CD4-positive, alpha-beta T cell (primary cell): ENCODE measurements around the gene MAMSTR. TPM values are rescaled to one million over a fixed set of nuclear protein-coding genes. Genes with fewer than 3 reads are reported as not detected.
A peak's percentile ranks its signal among the peaks of the same experiment; 100 is the strongest.
"Not testable (repeated sequence)": the region's sequence is repeated elsewhere in the genome, so short reads cannot be mapped to it uniquely, and the experiment has no call there.

Source experiments
- ATAC-seq: fragments of 200-7000 bp; cut with Tn5 transposase; one replicate; pipeline ENCODE4 v1.10.0; 2022; ENCODE audit warnings: mild to moderate bottlenecking; ENCODE audit not compliant: poor library complexity
- CTCF ChIA-PET: fragments of 350-600 bp; sonication (Branson Sonifier 250); formaldehyde crosslinking; loops from one replicate; lab custom pipeline; 2021; ENCODE audit warnings: antibody characterized with exemption, inconsistent platforms; lab: Charles Lee
- POLR2A ChIA-PET: fragments of 350-600 bp; sonication (Branson Sonifier 250); formaldehyde crosslinking; loops from one replicate; lab custom pipeline; 2021; ENCODE audit warnings: antibody characterized with exemption, inconsistent platforms; lab: Charles Lee
- DNase-seq, 14 experiments: peaks; one replicate each; pipeline ENCODE4 v3.0.0-alpha.2; 2013 to 2020; ENCODE audit warnings: mixed read lengths in 2 of 14
- H3K27ac ChIP-seq, 2 donors: one replicate each; pipeline versions ENCODE4 v1.5.1 to v1.7.0; 2013; ENCODE audit warnings: low read length in 2 of 2, low read depth in 1 of 2, mild to moderate bottlenecking in 1 of 2
- H3K27me3 ChIP-seq, 2 experiments: 1 replicate in 1 of 2; 2 replicates in 1 of 2; pipeline versions ENCODE4 v1.6.1 to v1.7.0; 2013; ENCODE audit warnings: low read length in 2 of 2, control low read depth in 1 of 2, mild to moderate bottlenecking in 1 of 2, moderate library complexity in 1 of 2; ENCODE audit not compliant: insufficient read depth in 2 of 2, control insufficient read depth in 1 of 2
- H3K36me3 ChIP-seq: one replicate; pipeline ENCODE4 v1.6.1; 2013; ENCODE audit warnings: low read length, control low read depth; ENCODE audit not compliant: insufficient read depth
- H3K4me1 ChIP-seq: one replicate; pipeline ENCODE4 v1.6.1; 2013; ENCODE audit warnings: low read length, control low read depth; ENCODE audit not compliant: insufficient read depth
- H3K4me3 ChIP-seq: one replicate; pipeline ENCODE4 v1.5.1; 2013; ENCODE audit warnings: mild to moderate bottlenecking, low read length, moderate library complexity
- H3K9me3 ChIP-seq, 2 experiments: 1 replicate in 1 of 2; 2 replicates in 1 of 2; pipeline versions ENCODE4 v1.6.1 to v1.7.0; 2013; ENCODE audit warnings: low read length in 2 of 2, mild to moderate bottlenecking in 2 of 2, control low read depth in 1 of 2, moderate library complexity in 1 of 2; ENCODE audit not compliant: control insufficient read depth in 1 of 2, insufficient read depth in 1 of 2
- H3K27ac Mint-ChIP-seq: one replicate; pipeline ENCODE4 v1.8.0; 2020; ENCODE audit warnings: mixed read lengths
- H3K27me3 Mint-ChIP-seq: one replicate; pipeline ENCODE4 v1.8.0; 2021; ENCODE audit warnings: mixed read lengths
- H3K36me3 Mint-ChIP-seq: one replicate; pipeline ENCODE4 v1.8.0; 2021; ENCODE audit warnings: low read depth, mixed read lengths
- H3K4me1 Mint-ChIP-seq: one replicate; pipeline ENCODE4 v1.8.0; 2021; ENCODE audit warnings: low read depth, mixed read lengths
- H3K4me3 Mint-ChIP-seq: one replicate; pipeline ENCODE4 v1.8.0; 2020; ENCODE audit warnings: mild to moderate bottlenecking, mixed read lengths
- H3K9me3 Mint-ChIP-seq: one replicate; pipeline ENCODE4 v1.8.0; 2020; ENCODE audit warnings: mixed read lengths
- intact Hi-C, 2 experiments: fragments of 100-400 bp; cut with DNase I in 1 of 2; cut with micrococcal nuclease in 1 of 2; formaldehyde crosslinking; loops; one replicate each; pipeline versions ENCODE4 v1.15.1 to v1.9.0; 2023 to 2025; cut with DNase I, micrococcal nuclease
- polyA plus RNA-seq, 2 donors: library from polyadenylated mRNA; unstranded; fragments of 120-200 nt; gene quantifications; one replicate each; pipeline ENCODE4 v1.2.1, GENCODE V29; 2013
- total RNA-seq, 174 experiments: library from RNA in 2 of 174; stranded (reverse) in 2 of 174; gene quantifications; one replicate each; pipeline ENCODE4 v1.2.3 and lab custom pipeline; 2021 to 2026
- TF ChIP-seq, protein P1 (sequence below): fragments of 200-600 bp; IDR thresholded peaks from one replicate; pipeline ENCODE4 v1.8.0; 2022; ENCODE audit warnings: antibody characterized with exemption, mild to moderate bottlenecking

Gene MAMSTR
- total RNA-seq (under 1 TPM; 0.47 to 0.50 TPM), total RNA-seq (lab: John Stamatoyannopoulos, UW) (0 to 3.5 (median 0.78) reads per million in 172 experiments)
- 0.28 TPM for polyA plus RNA-seq (2013, experiment 1 of 2)
- 3.2 TPM for polyA plus RNA-seq (2013, experiment 2 of 2)

DNA sequence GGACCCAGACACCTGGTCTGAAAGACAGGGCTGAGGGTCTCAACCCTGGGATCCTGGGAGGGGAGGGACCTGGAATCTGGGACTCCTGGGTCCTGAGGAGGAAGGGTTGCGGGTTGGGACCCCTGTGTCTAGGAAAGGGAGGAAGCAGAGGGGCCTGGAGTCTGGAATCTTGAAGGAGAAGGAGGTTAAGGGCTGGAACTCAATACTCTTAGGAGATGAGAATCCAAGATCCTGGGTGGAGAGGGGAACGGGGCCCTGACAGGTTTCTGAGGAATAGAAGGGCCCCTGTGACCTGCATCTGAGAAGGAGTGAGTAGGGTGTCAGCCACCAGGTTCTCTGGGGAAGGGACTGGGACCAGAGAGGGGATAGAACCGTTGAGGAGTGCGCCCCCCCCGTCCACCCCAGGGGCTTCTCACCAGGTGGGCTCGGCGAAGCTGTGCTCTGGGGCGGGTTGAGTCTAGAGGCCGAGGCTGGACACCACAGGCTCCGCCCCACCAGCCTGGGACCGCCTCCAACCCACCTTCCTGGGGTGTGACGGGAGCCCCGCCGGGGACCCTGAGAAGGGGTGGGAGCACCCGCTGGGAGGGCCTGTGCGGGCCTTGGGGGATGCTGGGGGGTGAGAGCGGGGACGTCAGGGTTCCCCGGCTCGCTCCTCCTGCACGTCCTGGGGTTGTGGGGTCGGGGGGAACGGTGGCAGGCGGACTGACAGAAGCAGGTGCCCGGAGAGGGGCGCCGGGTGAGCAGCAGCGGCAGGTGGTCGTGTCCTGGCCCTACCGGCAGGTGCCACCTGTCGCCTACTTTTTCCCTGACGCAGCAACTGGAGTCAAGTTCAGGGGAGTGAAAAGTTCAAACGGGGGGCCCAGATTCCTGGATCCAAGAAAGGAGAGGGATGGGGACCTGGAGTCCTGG, at the start of gene MAMSTR:
MAMSTR (minus strand) TSS at position 463 of the 909 bp plus-strand sequence. CDS start 694 bp downstream, outside the sequence.
- H3K4me3 ChIP-seq, result peak within 1 kb of the TSS; percentile 84
- Mint-ChIP-seq H3K4me1 (peaks cover 17% of the 10 kb centered on the region), H3K27me3 (no peaks in the 10 kb centered on the region), H3K9me3 (no peaks in the 10 kb centered on the region), H3K36me3 (no peaks in the 10 kb centered on the region), H3K27ac (peak within 1 kb of the TSS; percentile 96), H3K4me3 (peak within 1 kb of the TSS; percentile 92)
- ATAC-seq (no peak), DNase-seq (peak in 1 of 14 experiments; percentile 48)
- H3K36me3 ChIP-seq, result no peaks in the 10 kb centered on the region
- peaks cover 29% of the 10 kb centered on the region for H3K4me1 ChIP-seq
- peaks cover 0 to under 1% of the 10 kb centered on the region in 2 experiments for H3K9me3 ChIP-seq
- peak within 1 kb of the TSS; percentile 81 to 94 for H3K27ac ChIP-seq
- no peaks in the 10 kb centered on the region for H3K27me3 ChIP-seq
- intact Hi-C loops, result loop anchor here (2.0 to 10.0 kb wide), 3 partner anchors 19 to 215 kb away; no protein-coding TSS in a partner anchor
- TF ChIP-seq, protein P1, sequence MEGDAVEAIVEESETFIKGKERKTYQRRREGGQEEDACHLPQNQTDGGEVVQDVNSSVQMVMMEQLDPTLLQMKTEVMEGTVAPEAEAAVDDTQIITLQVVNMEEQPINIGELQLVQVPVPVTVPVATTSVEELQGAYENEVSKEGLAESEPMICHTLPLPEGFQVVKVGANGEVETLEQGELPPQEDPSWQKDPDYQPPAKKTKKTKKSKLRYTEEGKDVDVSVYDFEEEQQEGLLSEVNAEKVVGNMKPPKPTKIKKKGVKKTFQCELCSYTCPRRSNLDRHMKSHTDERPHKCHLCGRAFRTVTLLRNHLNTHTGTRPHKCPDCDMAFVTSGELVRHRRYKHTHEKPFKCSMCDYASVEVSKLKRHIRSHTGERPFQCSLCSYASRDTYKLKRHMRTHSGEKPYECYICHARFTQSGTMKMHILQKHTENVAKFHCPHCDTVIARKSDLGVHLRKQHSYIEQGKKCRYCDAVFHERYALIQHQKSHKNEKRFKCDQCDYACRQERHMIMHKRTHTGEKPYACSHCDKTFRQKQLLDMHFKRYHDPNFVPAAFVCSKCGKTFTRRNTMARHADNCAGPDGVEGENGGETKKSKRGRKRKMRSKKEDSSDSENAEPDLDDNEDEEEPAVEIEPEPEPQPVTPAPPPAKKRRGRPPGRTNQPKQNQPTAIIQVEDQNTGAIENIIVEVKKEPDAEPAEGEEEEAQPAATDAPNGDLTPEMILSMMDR, result no peak
- ChIA-PET CTCF (no interaction called here), POLR2A (interaction anchor here (1.5 to 2.2 kb wide), 2 partner anchors 20 to 82 kb away, joined by 4 to 13 read pairs; no protein-coding TSS in a partner anchor)

- CTCF ChIA-PET, result interaction anchor here (1.2 kb wide), 1 partner anchor 146 kb away, joined by 3 read pairs; no protein-coding TSS in a partner anchor
- Histone ChIP-seq H3K9me3 (no peaks in the 10 kb centered on the region), H3K36me3 (no peaks in the 10 kb centered on the region), H3K27ac (no peak overlapping the region), H3K4me3 (no peak overlapping the region), H3K4me1 (no peaks in the 10 kb centered on the region), H3K27me3 (peaks cover 4 to 6% of the 10 kb centered on the region in 2 experiments)
- Mint-ChIP-seq H3K9me3 (no peaks in the 10 kb centered on the region), H3K27ac (no peak overlapping the region), H3K36me3 (no peaks in the 10 kb centered on the region), H3K27me3 (peaks cover 27% of the 10 kb centered on the region), H3K4me1 (no peaks in the 10 kb centered on the region), H3K4me3 (no peak overlapping the region)
- intact Hi-C loops, result no loop called here
- no peak for ATAC-seq
- TF ChIP-seq, protein P1, result no peak
- DNase-seq, result no peak
- POLR2A ChIA-PET, result interaction anchor here (0.6 kb wide), 1 partner anchor 58 kb away, joined by 3 read pairs; no protein-coding TSS in a partner anchor
Measured at GRCh38 chr19:48768994-48769713, 49.6 kb upstream of the MAMSTR start.

DNA sequence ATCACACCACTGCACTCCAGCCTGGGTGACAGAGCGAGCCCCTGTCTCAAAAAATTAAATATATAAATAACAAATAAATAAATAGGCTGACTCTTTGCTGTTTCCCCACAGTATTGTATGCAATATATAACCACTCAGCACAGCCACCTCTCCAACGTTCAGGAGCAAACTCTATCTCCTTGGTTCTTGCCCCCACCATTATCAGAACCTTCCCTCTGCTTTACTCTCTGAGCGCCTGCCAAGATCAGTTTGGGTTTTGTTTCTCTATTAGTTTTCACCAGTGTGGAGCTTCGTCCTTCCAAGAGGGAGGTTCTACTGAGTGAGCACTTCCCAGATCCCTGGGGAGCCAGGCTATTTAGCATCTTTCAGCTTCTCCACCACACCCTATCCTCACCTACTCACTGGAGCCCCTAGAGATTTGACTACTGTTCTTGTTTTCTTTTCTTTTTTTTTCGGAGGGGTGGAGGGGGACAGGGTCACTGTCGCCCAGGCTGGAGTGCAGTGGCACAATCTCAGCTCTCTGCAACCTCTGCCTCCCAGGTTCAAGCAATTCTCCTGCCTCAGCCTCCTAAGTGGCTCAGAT, 48.7 kb upstream of the MAMSTR start:
- CTCF ChIA-PET, H3K4me1 ChIP-seq, H3K4me3 ChIP-seq, DNase-seq, H3K9me3 Mint-ChIP-seq, ATAC-seq, H3K4me3 Mint-ChIP-seq, H3K27me3 ChIP-seq, H3K9me3 ChIP-seq, intact Hi-C loops, POLR2A ChIA-PET, H3K27ac ChIP-seq, H3K4me1 Mint-ChIP-seq, H3K36me3 Mint-ChIP-seq, H3K27ac Mint-ChIP-seq, H3K36me3 ChIP-seq: not testable (repeated sequence)
- peaks cover 27% of the 10 kb centered on the region for H3K27me3 Mint-ChIP-seq

DNA sequence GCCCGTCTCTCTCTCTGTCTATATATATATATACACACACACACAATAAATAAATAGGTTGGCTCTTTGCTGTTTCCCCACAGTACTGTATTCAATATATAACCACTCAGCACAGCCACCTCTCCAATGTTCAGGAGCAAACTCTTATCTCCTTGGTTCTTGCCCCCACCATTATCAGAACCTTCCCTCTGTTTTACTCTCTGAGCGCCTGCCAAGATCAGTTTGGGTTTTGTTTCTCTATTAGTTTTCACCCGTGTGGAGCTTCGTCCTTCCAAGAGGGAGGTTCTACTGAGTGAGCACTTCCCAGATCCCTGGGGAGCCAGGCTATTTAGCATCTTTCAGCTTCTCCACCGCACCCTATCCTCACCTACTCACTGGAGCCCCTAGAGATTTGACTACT, 46.3 kb upstream of the MAMSTR start:
- H3K27me3 Mint-ChIP-seq, result peaks cover 22% of the 10 kb centered on the region
- H3K36me3 ChIP-seq, H3K9me3 ChIP-seq, H3K4me1 Mint-ChIP-seq, H3K36me3 Mint-ChIP-seq, CTCF ChIA-PET, H3K27ac ChIP-seq, H3K9me3 Mint-ChIP-seq, H3K27ac Mint-ChIP-seq, intact Hi-C loops, DNase-seq, H3K27me3 ChIP-seq, ATAC-seq, H3K4me3 Mint-ChIP-seq, H3K4me1 ChIP-seq, H3K4me3 ChIP-seq: not testable (repeated sequence)
- POLR2A ChIA-PET, result interaction anchor here (0.8 kb wide), 1 partner anchor 26 kb away, joined by 3 read pairs; no protein-coding TSS in a partner anchor
